Skeletal muscle satellite cell (primary cell): Measurements from ENCODE around the gene AFAP1L2.
A peak's percentile ranks its signal among the peaks of the same experiment; 100 is the strongest.

Source experiments
- H3K27me3 ChIP-seq: 2 replicates; pipeline ENCODE4 v1.7.0; 2013; ENCODE audit warnings: low read length; ENCODE audit not compliant: control insufficient read depth, insufficient read depth
- H3K36me3 ChIP-seq: 2 replicates; pipeline ENCODE4 v1.7.0; 2013; ENCODE audit warnings: mild to moderate bottlenecking, control low read depth, low read length; ENCODE audit not compliant: insufficient read depth
- H3K4me1 ChIP-seq: 2 replicates; pipeline ENCODE4 v1.7.0; 2013; ENCODE audit warnings: low read length; ENCODE audit not compliant: control insufficient read depth, insufficient read depth
- H3K4me2 ChIP-seq: 2 replicates; pipeline ENCODE4 v1.7.0; 2013; ENCODE audit warnings: mild to moderate bottlenecking, low read length
- H3K4me3 ChIP-seq: 2 replicates; pipeline ENCODE4 v1.7.0; 2013; ENCODE audit warnings: low read length
- H3K9ac ChIP-seq: 2 replicates; pipeline ENCODE4 v1.7.0; 2013; ENCODE audit warnings: mild to moderate bottlenecking, low read depth, low read length, moderate library complexity
- H3K9me3 ChIP-seq: replicated peaks from 2 replicates; pipeline ENCODE4 v1.7.0; 2013; ENCODE audit warnings: mild to moderate bottlenecking, control low read depth, low read length

AFAP1L2 gene

GRCh38 chr10:114370199-114370598 is 34.1 kb downstream of the AFAP1L2 start:
- no peak overlapping the region for H3K4me3 ChIP-seq
- peaks cover 4% of the 10 kb centered on the region for H3K4me1 ChIP-seq
- no peak overlapping the region for H3K9ac ChIP-seq
- peaks cover 19% of the 10 kb centered on the region for H3K27me3 ChIP-seq
- no peaks in the 10 kb centered on the region for H3K9me3 ChIP-seq
- H3K4me2 ChIP-seq: no peak overlapping the region
- no peaks in the 10 kb centered on the region for H3K36me3 ChIP-seq

- no peak overlapping the region for H3K9ac ChIP-seq
Observed at GRCh38 chr10:114368057-114368391, 36.3 kb downstream of the AFAP1L2 start.

GRCh38 chr10:114367351-114368056 is 36.8 kb downstream of the AFAP1L2 start:
- H3K9me3 ChIP-seq: no peaks in the 10 kb centered on the region
- H3K36me3 ChIP-seq: no peaks in the 10 kb centered on the region
- no peak overlapping the region for H3K9ac ChIP-seq

More at GRCh38 chr10:114368057-114368391, 36.3 kb downstream of the AFAP1L2 start:
- Histone ChIP-seq H3K4me1 (peaks cover 4% of the 10 kb centered on the region), H3K27me3 (peaks cover 24% of the 10 kb centered on the region), H3K4me3 (no peak overlapping the region), H3K4me2 (no peak overlapping the region), H3K9me3 (no peaks in the 10 kb centered on the region), H3K36me3 (no peaks in the 10 kb centered on the region)

DNA sequence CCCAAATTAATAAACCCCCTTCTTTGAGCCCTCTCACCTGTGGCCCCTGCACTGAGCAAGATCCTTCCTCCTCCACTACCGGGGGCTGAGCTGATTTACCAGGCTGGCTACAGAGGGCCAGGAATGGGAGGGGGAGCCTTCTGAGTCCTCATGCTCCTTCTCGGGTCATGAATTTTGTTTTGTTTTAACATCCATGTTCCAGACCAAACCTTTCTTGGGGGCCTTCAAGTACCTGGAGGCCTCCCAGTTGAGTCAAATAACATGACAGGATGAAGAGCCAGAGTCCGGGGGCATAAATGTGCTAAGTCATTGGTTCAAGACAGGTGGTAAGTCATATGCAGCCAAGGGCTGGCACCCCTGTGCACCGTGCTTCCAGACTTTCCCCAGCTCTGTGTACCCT is 39.6 kb downstream of the AFAP1L2 start:
- peaks cover 4% of the 10 kb centered on the region for H3K4me1 ChIP-seq
- H3K27me3 ChIP-seq: peaks cover 40% of the 10 kb centered on the region
- H3K9ac ChIP-seq: no peak overlapping the region
- no peaks in the 10 kb centered on the region for H3K36me3 ChIP-seq
- no peak overlapping the region for H3K4me2 ChIP-seq
- H3K9me3 ChIP-seq: no peaks in the 10 kb centered on the region
- no peak overlapping the region for H3K4me3 ChIP-seq

More at GRCh38 chr10:114367351-114368056, 36.8 kb downstream of the AFAP1L2 start:
- no peak overlapping the region for H3K4me2 ChIP-seq
- peaks cover 29% of the 10 kb centered on the region for H3K27me3 ChIP-seq
- peaks cover 4% of the 10 kb centered on the region for H3K4me1 ChIP-seq
- no peak overlapping the region for H3K4me3 ChIP-seq

- H3K9me3 ChIP-seq: no peaks in the 10 kb centered on the region
- no peak overlapping the region for H3K9ac ChIP-seq
- H3K4me3 ChIP-seq: no peak overlapping the region
- peaks cover 4% of the 10 kb centered on the region for H3K4me1 ChIP-seq
- peaks cover 41% of the 10 kb centered on the region for H3K27me3 ChIP-seq
- H3K4me2 ChIP-seq: no peak overlapping the region
- H3K36me3 ChIP-seq: no peaks in the 10 kb centered on the region
Observed at GRCh38 chr10:114363745-114364454, 40.4 kb downstream of the AFAP1L2 start.

GRCh38 chr10:114362826-114363355 is 41.4 kb downstream of the AFAP1L2 start:
- Histone ChIP-seq H3K9ac (no peak overlapping the region), H3K4me3 (no peak overlapping the region), H3K36me3 (no peaks in the 10 kb centered on the region), H3K9me3 (no peaks in the 10 kb centered on the region), H3K4me2 (no peak overlapping the region), H3K4me1 (peaks cover 4% of the 10 kb centered on the region), H3K27me3 (peaks cover 41% of the 10 kb centered on the region)

DNA sequence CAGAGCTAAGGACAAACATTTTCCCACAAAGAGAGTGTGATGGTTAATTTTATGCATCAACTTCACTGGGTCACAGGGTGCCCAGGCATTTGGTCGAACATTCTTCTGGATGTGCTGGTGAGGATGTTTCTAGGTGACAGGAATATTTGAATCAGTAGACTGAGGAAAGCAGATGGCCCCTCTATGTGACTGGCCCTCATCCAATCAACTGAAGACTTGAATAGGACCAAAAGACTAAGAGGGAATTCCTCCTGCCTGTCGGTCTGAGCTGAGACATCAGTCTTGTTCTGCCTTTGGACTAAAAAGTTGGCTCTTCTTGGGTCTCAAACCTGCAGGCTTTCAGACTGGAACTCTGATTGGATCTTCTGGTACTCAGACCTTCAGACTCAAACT is 44.4 kb downstream of the AFAP1L2 start:
- H3K4me3 ChIP-seq: no peak overlapping the region
- H3K4me2 ChIP-seq: no peak overlapping the region
- peaks cover 40% of the 10 kb centered on the region for H3K27me3 ChIP-seq
- no peaks in the 10 kb centered on the region for H3K9me3 ChIP-seq
- H3K9ac ChIP-seq: no peak overlapping the region
- peaks cover 9% of the 10 kb centered on the region for H3K4me1 ChIP-seq
- no peaks in the 10 kb centered on the region for H3K36me3 ChIP-seq

DNA sequence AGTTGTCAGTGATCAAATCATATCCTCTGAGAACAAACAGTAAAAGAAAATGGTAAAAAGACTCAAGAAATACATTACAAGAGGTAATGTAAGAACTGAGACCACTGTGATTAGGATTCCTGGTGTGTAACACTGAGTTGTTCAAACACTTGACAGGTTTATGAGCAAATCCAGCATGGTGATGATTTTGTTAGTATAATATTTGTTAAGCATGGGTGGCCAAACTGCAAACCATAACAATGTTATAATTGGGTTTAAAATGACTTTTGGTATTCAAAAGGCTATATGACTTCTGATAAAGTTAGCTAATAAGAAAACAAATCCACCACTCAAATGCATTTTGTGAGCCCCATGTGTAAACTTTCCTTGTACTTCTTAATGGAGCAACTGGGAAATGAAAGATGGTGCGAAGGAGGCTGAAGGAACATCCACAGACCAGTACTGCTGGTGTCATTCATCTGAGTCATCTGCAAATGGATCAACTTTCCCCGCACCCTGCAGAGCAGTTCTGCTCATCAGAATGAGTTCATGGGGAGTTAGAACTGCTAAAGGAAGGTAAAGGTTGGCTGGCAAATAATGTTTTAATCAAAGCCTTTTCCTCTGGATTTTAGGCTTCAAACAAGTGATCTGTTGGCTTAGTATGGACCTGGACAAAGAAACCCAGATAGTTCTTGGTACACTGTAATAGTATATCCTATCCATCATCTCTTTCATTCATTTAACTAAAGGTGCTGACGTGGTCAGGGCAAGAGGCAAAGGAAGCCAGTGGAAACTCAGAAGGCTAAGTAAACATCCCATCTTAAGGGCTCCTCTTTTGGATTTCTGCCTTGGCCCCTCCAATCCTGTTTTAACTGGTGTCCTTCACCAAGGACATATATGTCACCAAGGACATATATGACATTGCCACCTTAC is 45.0 kb downstream of the AFAP1L2 start:
- Histone ChIP-seq H3K4me2 (no peak overlapping the region), H3K9ac (no peak overlapping the region), H3K36me3 (no peaks in the 10 kb centered on the region), H3K27me3 (peaks cover 42% of the 10 kb centered on the region), H3K4me1 (peaks cover 9% of the 10 kb centered on the region), H3K4me3 (no peak overlapping the region), H3K9me3 (no peaks in the 10 kb centered on the region)

DNA sequence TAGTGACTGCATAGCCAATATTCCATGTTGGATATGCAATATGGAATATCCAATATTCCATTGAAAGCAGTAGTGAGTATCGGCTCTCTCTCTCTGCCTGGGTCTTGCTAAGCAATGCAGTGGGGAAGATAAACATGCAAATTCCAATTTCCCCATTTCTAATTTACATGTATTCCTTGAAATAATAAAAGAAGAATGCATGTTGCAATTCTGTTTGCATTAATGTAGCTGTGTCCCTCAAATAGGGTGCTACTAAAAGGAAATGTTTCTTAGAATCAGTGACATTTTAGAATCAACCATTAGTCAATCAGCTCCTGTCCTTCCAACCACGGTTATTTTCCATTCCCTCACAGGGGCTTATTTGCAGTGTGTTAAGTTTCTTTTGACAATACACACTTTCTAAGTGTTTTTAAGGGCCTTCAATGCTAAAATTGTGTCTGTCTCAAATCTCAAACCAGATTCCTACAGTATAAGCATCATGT is 46.7 kb downstream of the AFAP1L2 start:
- peaks cover 9% of the 10 kb centered on the region for H3K4me1 ChIP-seq
- H3K36me3 ChIP-seq: no peaks in the 10 kb centered on the region
- no peaks in the 10 kb centered on the region for H3K9me3 ChIP-seq
- no peak overlapping the region for H3K4me2 ChIP-seq
- H3K9ac ChIP-seq: no peak overlapping the region
- H3K27me3 ChIP-seq: peaks cover 48% of the 10 kb centered on the region
- no peak overlapping the region for H3K4me3 ChIP-seq

GRCh38 chr10:114356751-114357514 is 47.4 kb downstream of the AFAP1L2 start:
- Histone ChIP-seq H3K4me3 (no peak overlapping the region), H3K27me3 (peaks cover 43% of the 10 kb centered on the region), H3K9me3 (no peaks in the 10 kb centered on the region)

More at GRCh38 chr10:114356751-114357514, 47.4 kb downstream of the AFAP1L2 start:
- Histone ChIP-seq H3K36me3 (no peaks in the 10 kb centered on the region), H3K4me2 (peak overlapping the region; percentile 1), H3K4me1 (peaks cover 9% of the 10 kb centered on the region), H3K9ac (no peak overlapping the region)
